Measurements from ENCODE around the gene TRIM17. TPM values are rescaled to one million over a fixed set of nuclear protein-coding genes. Genes with fewer than 3 reads are reported as not detected.

Gene TRIM17
- total and polyA plus RNA-seq, 2 of the 13 experiments (the other 11 are each of a cell fraction or from before 2014, with no cell fraction given), result 0.32 to 0.64 TPM

DNA sequence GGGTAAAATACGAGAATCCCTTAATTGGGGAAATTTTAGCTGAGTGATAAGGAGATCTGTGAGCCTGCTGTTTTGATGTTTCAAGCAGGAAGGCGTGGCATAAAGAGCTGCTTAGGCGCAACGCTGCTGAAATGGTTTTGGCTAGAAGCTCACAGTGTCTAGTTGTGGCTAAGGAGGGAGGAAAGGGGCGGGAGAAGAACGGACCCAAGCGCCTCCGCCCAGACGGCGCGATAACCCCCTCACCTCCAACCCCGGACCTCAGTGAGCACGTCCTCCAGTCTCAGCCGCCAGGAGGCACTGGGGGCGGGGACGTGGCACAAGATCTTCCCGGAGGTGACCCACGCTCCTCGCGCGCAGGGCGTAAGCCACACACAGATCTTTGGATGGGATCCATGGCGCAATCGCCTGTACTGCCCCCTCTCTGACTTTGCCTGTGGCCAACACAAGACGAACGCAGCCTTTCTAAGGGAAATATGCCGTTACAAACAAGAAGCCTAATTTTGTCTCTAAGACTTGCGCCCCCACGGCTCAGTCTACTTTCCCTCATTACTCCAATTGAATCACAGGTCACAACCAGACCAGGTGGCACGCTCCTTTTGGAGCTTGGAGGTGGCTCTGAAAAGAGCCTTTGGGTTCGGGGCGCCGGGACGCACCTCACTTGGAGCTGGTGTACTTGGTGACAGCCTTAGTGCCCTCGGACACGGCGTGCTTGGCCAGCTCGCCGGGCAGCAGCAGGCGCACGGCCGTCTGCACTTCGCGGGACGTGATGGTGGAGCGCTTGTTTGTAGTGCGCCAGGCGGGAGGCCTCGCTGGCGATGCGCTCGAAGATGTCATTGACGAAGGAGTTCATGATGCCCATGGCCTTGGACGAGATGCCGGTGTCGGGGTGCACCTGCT lies 47.1 kb upstream of the TRIM17 start:
- H3K79me2 ChIP-seq (ENCODE audit: insufficient read depth, low read length), result no peaks in the 10 kb centered on the region
- in situ Hi-C loops (cut with HindIII; ENCODE audit: extremely low pct_ligation_motif_present, low pct_unique_long_range_greater_than_20kb), result no loop called here
- BruUV-seq (replicated peaks), result no TSS peak
- no peak overlapping the region for H3K27ac ChIP-seq (ENCODE audit: extremely low read length, insufficient read depth, low read length)
- FAIRE-seq (no peak), ATAC-seq (peak; percentile 67; the same call in 2 of the 3 replicates), DNase-seq (ENCODE audit: low spot score) (no peak)
- H3K9me3 ChIP-seq (ENCODE audit: low read length), result no peaks in the 10 kb centered on the region
- H4K20me1 ChIP-seq (ENCODE audit: insufficient read depth, low read length), result no peaks in the 10 kb centered on the region
- H3K27me3 ChIP-seq (ENCODE audit: control insufficient read depth in 1 of 2, insufficient read depth in 2 of 2, low read length in 2 of 2), result peaks cover 3 to 45% of the 10 kb centered on the region in 2 experiments; a peak in 4 of 5 replicates
- intact Hi-C loops (cut with micrococcal nuclease; ENCODE audit: unreplicated experiment), result no loop called here
- ChIA-PET POLR2A (no interaction called here), CTCF (ENCODE audit: low intra/inter-chr PET ratio, low total read pairs) (no interaction called here)
- H3K4me2 ChIP-seq (ENCODE audit: low read depth, low read length), result peak overlapping the region; percentile 24
- TF ChIP-seq HMG20A (CRISPR knock-in tag; IDR thresholded peaks at IDR 0.05; ENCODE audit: borderline replicate concordance) (no peak), CEBPG (CRISPR knock-in tag; IDR thresholded peaks at IDR 0.05) (0 out of 2 replicates have a peak, but pooled peaks have one; percentile 24), ZNF441 (CRISPR knock-in tag; IDR thresholded peaks at IDR 0.05; ENCODE audit: borderline replicate concordance) (peak; percentile 52; the same call in 1 of the 2 replicates), PLSCR1 (CRISPR knock-in tag; IDR thresholded peaks at IDR 0.05; ENCODE audit: borderline replicate concordance) (no peak), GATAD1 (CRISPR knock-in tag; IDR thresholded peaks at IDR 0.05) (no peak), POLR2AphosphoS2 (IDR thresholded peaks at IDR 0.05; ENCODE audit: low read depth, low read length) (no peak), ZMYM4 (CRISPR knock-in tag; IDR thresholded peaks at IDR 0.05) (no peak), CREB1 (IDR thresholded peaks at IDR 0.05) (no peak), CREB1 (CRISPR knock-in tag; IDR thresholded peaks at IDR 0.05) (no peak), PAWR (CRISPR knock-in tag; IDR thresholded peaks at IDR 0.05; ENCODE audit: borderline replicate concordance) (no peak), CTCF (CRISPR knock-in tag; IDR thresholded peaks at IDR 0.05) (peak; percentile 45; the same call in 1 of the 2 replicates), ZNF24 (IDR thresholded peaks at IDR 0.05) (no peak)
- TF ChIP-seq, protein P1, sequence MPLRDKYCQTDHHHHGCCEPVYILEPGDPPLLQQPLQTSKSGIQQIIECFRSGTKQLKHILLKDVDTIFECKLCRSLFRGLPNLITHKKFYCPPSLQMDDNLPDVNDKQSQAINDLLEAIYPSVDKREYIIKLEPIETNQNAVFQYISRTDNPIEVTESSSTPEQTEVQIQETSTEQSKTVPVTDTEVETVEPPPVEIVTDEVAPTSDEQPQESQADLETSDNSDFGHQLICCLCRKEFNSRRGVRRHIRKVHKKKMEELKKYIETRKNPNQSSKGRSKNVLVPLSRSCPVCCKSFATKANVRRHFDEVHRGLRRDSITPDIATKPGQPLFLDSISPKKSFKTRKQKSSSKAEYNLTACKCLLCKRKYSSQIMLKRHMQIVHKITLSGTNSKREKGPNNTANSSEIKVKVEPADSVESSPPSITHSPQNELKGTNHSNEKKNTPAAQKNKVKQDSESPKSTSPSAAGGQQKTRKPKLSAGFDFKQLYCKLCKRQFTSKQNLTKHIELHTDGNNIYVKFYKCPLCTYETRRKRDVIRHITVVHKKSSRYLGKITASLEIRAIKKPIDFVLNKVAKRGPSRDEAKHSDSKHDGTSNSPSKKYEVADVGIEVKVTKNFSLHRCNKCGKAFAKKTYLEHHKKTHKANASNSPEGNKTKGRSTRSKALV (CRISPR knock-in tag; IDR thresholded peaks at IDR 0.05), result peak; percentile 57; the same call in 1 of the 2 replicates
- TF ChIP-seq, protein P2, sequence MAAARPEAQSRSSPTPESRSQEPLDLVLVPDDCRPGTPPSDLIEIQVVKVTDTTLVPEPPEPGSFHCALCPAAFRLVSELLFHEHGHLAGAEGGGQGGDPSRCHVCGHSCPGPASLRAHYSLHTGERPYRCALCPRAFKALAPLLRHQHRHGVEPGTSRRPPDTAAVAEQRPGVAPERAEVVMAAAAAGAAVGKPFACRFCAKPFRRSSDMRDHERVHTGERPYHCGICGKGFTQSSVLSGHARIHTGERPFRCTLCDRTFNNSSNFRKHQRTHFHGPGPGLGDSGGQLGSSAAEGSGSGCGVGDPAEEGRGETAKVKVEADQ (CRISPR knock-in tag; IDR thresholded peaks at IDR 0.05; ENCODE audit: borderline replicate concordance), result no peak
- TF ChIP-seq, protein P3, sequence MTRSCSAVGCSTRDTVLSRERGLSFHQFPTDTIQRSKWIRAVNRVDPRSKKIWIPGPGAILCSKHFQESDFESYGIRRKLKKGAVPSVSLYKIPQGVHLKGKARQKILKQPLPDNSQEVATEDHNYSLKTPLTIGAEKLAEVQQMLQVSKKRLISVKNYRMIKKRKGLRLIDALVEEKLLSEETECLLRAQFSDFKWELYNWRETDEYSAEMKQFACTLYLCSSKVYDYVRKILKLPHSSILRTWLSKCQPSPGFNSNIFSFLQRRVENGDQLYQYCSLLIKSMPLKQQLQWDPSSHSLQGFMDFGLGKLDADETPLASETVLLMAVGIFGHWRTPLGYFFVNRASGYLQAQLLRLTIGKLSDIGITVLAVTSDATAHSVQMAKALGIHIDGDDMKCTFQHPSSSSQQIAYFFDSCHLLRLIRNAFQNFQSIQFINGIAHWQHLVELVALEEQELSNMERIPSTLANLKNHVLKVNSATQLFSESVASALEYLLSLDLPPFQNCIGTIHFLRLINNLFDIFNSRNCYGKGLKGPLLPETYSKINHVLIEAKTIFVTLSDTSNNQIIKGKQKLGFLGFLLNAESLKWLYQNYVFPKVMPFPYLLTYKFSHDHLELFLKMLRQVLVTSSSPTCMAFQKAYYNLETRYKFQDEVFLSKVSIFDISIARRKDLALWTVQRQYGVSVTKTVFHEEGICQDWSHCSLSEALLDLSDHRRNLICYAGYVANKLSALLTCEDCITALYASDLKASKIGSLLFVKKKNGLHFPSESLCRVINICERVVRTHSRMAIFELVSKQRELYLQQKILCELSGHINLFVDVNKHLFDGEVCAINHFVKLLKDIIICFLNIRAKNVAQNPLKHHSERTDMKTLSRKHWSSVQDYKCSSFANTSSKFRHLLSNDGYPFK (CRISPR knock-in tag; IDR thresholded peaks at IDR 0.05; ENCODE audit: borderline replicate concordance), result no peak
- peaks cover 5% of the 10 kb centered on the region; the same call in 1 of the 2 replicates for H3K4me1 ChIP-seq (ENCODE audit: insufficient read depth, low read length)
- peak overlapping the region in 1 of 3 experiments; percentile 19; a peak in 1 of 6 replicates for H3K4me3 ChIP-seq (replicated peaks in 1 of 3; ENCODE audit: insufficient read depth in 1 of 3, low read depth in 2 of 3, low read length in 3 of 3)
- H3K36me3 ChIP-seq (replicated peaks in 1 of 2; ENCODE audit: control insufficient read depth in 1 of 2, insufficient read depth in 2 of 2, low read length in 2 of 2), result no peaks in the 10 kb centered on the region
- no peak overlapping the region for H3K9ac ChIP-seq (ENCODE audit: insufficient read depth, low read depth, low read length)
- WGBS (ENCODE audit: low lambda C conversion rate), result 31% methylated on average over 30 of the region's 56 CpGs
- H2AFZ ChIP-seq (ENCODE audit: low read length), result no peak overlapping the region
